PC-9 (cell line): ENCODE measurements around the gene CYB5D1. TPM values are rescaled to one million over a fixed set of nuclear protein-coding genes. Genes with fewer than 3 reads are reported as not detected.

ENCODE experiments used
- BruUV-seq: library from RNA; stranded (reverse); fragments of 400-500 nt; replicated peaks from 2 replicates; lab custom pipeline; 2021; lab: Mats Ljungman, UMichigan
- CTCF ChIA-PET: fragments of 300-600 bp; sonication (Branson Sonifier 250); formaldehyde crosslinking; loops from one replicate; lab custom pipeline; 2022; ENCODE audit warnings: antibody characterized with exemption; lab: Charles Lee
- POLR2A ChIA-PET: fragments of 300-600 bp; sonication (Branson Sonifier 250); formaldehyde crosslinking; loops from one replicate; lab custom pipeline; 2022; ENCODE audit warnings: antibody characterized with exemption; ENCODE audit not compliant: unreplicated experiment; lab: Charles Lee
- DNase-seq, 2 experiments: peaks; one replicate each; pipeline versions ENCODE4 v3.0.0 to v3.0.0-alpha.2; 2015 to 2022; ENCODE audit warnings: mixed read lengths in 1 of 2
- H2AFZ ChIP-seq: fragments of 200-600 bp; sonication (generic); 2 replicates; pipeline ENCODE4 v1.8.1; 2017; ENCODE audit warnings: antibody characterized with exemption
- H3F3A ChIP-seq: fragments of 200-600 bp; sonication (generic); 2 replicates; pipeline ENCODE4 v1.8.1; 2017; ENCODE audit warnings: antibody characterized with exemption, mild to moderate bottlenecking, low read depth; ENCODE audit not compliant: insufficient read depth
- H3K27ac ChIP-seq: fragments of 200-600 bp; sonication (generic); 2 replicates; pipeline ENCODE4 v1.6.1; 2016; ENCODE audit warnings: mixed run types
- H3K27me3 ChIP-seq: fragments of 200-600 bp; sonication (generic); 2 replicates; pipeline ENCODE4 v1.6.1; 2016; ENCODE audit warnings: low read depth, mixed run types; ENCODE audit not compliant: insufficient read depth
- H3K36me3 ChIP-seq: fragments of 200-600 bp; sonication (generic); 2 replicates; pipeline ENCODE4 v1.6.1; 2016; ENCODE audit warnings: low read depth, mixed run types
- H3K4me1 ChIP-seq: fragments of 200-600 bp; sonication (generic); replicated peaks from 2 replicates; pipeline ENCODE4 v1.6.1; 2016; ENCODE audit warnings: mixed run types; ENCODE audit not compliant: insufficient read depth
- H3K4me2 ChIP-seq: fragments of 200-600 bp; sonication (generic); 2 replicates; pipeline ENCODE4 v1.6.1; 2017; ENCODE audit warnings: mixed run types
- H3K4me3 ChIP-seq: fragments of 200-600 bp; sonication (generic); 2 replicates; pipeline ENCODE4 v1.6.1; 2016; ENCODE audit warnings: mixed run types
- H3K79me2 ChIP-seq: fragments of 200-600 bp; sonication (generic); 2 replicates; pipeline ENCODE4 v1.6.1; 2017; ENCODE audit warnings: low read depth, mixed run types
- H3K9me2 ChIP-seq: fragments of 200-600 bp; sonication (generic); 2 replicates; pipeline ENCODE4 v1.8.1; 2017; ENCODE audit warnings: mild to moderate bottlenecking; ENCODE audit not compliant: insufficient read depth
- H3K9me3 ChIP-seq: fragments of 200-600 bp; sonication (generic); 2 replicates; pipeline ENCODE4 v1.8.1; 2016; ENCODE audit warnings: low read depth; ENCODE audit not compliant: insufficient read depth
- H4K20me1 ChIP-seq: fragments of 200-600 bp; sonication (generic); 2 replicates; pipeline ENCODE4 v1.8.1; 2017; ENCODE audit not compliant: insufficient read depth
- EZH2 ChIP-seq: fragments of 200-600 bp; sonication (generic); IDR thresholded peaks from 2 replicates; pipeline ENCODE4 v1.8.0; 2017; ENCODE audit warnings: antibody characterized with exemption, low read depth
- intact Hi-C: fragments of 100-400 bp; cut with micrococcal nuclease; formaldehyde crosslinking; loops from one replicate; pipeline ENCODE4 v1.10.0; 2022; ENCODE audit not compliant: unreplicated experiment
- total RNA-seq: library from RNA; stranded (reverse); gene quantifications from 2 replicates; pipeline ENCODE4 v1.2.3, GENCODE V29; 2021
- TF ChIP-seq, protein P1 (sequence below): fragments of 200-600 bp; sonication (generic); conservative IDR thresholded peaks from 2 replicates; pipeline ENCODE4 v1.6.1; 2017; ENCODE audit warnings: mixed run types, antibody characterized with exemption, mild to moderate bottlenecking, moderate library complexity

CYB5D1 gene
- total RNA-seq, 1 experiment from 2014 or later, result 22.0 TPM

DNA sequence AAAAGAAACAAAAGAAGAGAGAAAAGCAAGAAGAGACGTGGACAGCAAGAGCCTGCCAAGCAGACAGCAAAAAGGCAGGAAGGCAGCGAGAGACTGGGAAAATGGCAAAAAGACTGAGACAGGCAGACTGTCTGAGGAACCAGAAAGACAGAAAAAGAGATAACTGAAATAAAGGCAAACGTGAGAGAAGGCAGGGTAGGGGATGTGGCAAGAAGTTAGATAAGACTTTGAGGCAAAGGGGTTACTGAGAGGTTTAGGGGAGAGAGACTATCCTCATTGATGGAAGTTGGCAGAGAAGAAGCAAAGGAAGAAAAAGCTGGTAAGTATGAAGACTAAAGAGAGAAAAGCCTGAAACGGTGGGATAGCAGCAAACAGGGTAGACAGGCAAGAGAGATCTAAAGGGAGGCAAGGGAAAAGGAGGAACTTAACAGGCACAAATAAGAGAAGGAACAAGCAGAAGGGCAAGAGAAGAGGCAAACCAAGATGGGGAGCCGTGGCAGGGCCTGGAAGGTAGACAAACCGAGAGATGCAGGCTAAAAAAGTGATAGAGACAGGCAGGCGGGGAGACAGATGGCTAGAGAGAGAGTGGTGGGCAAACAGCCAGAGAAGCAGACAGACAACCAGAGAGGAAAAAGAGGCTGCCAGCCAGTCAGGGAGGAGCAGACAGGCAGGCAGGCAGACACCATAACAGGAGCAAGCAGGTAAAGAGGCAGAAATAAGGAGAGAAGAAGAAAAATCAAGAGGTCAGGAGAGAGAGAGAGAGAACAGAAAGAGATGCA, 23.7 kb downstream of the CYB5D1 start:
- Histone ChIP-seq H3K79me2 (peaks cover 10% of the 10 kb centered on the region), H3K4me2 (no peak overlapping the region), H3K4me3 (no peak overlapping the region), H3K27me3 (no peaks in the 10 kb centered on the region), H3F3A (peaks cover 5% of the 10 kb centered on the region; the same call in 1 of the 2 replicates), H2AFZ (no peak overlapping the region), H3K4me1 (peaks cover 10% of the 10 kb centered on the region; the same call in 1 of the 2 replicates), H3K9me3 (no peaks in the 10 kb centered on the region), H4K20me1 (no peaks in the 10 kb centered on the region), H3K9me2 (no peaks in the 10 kb centered on the region), H3K36me3 (no peaks in the 10 kb centered on the region), H3K27ac (no peak overlapping the region)
- CTCF ChIA-PET, result no interaction called here
- BruUV-seq, result no TSS peak
- no peak for DNase-seq
- intact Hi-C loops, result loop anchor here (10.0 kb wide), 1 partner anchor 297 kb away; the partner anchor contains the start of gene MPDU1
- POLR2A ChIA-PET, result no interaction called here
- no peak for TF ChIP-seq EZH2
- TF ChIP-seq, protein P1, sequence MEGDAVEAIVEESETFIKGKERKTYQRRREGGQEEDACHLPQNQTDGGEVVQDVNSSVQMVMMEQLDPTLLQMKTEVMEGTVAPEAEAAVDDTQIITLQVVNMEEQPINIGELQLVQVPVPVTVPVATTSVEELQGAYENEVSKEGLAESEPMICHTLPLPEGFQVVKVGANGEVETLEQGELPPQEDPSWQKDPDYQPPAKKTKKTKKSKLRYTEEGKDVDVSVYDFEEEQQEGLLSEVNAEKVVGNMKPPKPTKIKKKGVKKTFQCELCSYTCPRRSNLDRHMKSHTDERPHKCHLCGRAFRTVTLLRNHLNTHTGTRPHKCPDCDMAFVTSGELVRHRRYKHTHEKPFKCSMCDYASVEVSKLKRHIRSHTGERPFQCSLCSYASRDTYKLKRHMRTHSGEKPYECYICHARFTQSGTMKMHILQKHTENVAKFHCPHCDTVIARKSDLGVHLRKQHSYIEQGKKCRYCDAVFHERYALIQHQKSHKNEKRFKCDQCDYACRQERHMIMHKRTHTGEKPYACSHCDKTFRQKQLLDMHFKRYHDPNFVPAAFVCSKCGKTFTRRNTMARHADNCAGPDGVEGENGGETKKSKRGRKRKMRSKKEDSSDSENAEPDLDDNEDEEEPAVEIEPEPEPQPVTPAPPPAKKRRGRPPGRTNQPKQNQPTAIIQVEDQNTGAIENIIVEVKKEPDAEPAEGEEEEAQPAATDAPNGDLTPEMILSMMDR, result no peak

- no TSS peak for BruUV-seq
- POLR2A ChIA-PET, result no interaction called here
- H3K4me2 ChIP-seq, result no peak overlapping the region
Measured at GRCh38 chr17:7882068-7882467, 24.3 kb downstream of the CYB5D1 start.

DNA sequence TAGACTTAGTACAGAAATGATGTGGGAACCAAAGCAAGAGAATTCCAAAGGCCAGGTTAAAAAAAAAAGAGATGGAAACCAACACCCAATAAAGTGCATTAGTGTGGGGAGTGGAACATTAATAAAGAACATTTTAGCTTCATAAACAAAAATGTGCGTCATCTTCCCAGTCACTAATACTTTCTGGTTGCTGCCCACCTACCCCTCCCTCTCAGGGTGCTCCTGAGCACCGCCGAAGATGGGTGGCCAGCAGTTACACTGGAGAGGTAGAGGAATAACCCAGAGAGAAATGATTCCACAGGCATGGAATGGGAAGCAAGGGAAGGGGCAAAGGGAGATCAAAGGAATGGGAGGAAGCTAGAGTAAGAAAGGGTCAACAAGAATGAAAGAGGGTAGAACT, 24.8 kb downstream of the CYB5D1 start:
- Histone ChIP-seq H3K4me1 (peaks cover 10% of the 10 kb centered on the region; the same call in 1 of the 2 replicates), H3K9me2 (no peaks in the 10 kb centered on the region), H3K27ac (no peak overlapping the region), H3K36me3 (no peaks in the 10 kb centered on the region), H2AFZ (no peak overlapping the region), H3K27me3 (no peaks in the 10 kb centered on the region), H4K20me1 (no peaks in the 10 kb centered on the region), H3K9me3 (no peaks in the 10 kb centered on the region), H3K4me3 (no peak overlapping the region), H3K4me2 (no peak overlapping the region), H3K79me2 (peaks cover 12% of the 10 kb centered on the region), H3F3A (peaks cover 12% of the 10 kb centered on the region; the same call in 1 of the 2 replicates)
- no peak for DNase-seq
- CTCF ChIA-PET, result interaction anchor here (0.7 kb wide), 1 partner anchor 107 kb away, joined by 4 read pairs; no protein-coding TSS in a partner anchor
- BruUV-seq, result no TSS peak
- TF ChIP-seq, protein P1, result no peak
- TF ChIP-seq EZH2, result no peak
- POLR2A ChIA-PET, result interaction anchor here (0.6 kb wide), 1 partner anchor 115 kb away, joined by 4 read pairs; no protein-coding TSS in a partner anchor
- intact Hi-C loops, result loop anchor here (10.0 kb wide), 1 partner anchor 298 kb away; the partner anchor contains the start of gene MPDU1

More at GRCh38 chr17:7882068-7882467, 24.3 kb downstream of the CYB5D1 start:
- Histone ChIP-seq H3K9me2 (no peaks in the 10 kb centered on the region), H2AFZ (no peak overlapping the region), H3K36me3 (no peaks in the 10 kb centered on the region), H4K20me1 (no peaks in the 10 kb centered on the region), H3F3A (peaks cover 10% of the 10 kb centered on the region; the same call in 1 of the 2 replicates), H3K9me3 (no peaks in the 10 kb centered on the region), H3K79me2 (peaks cover 12% of the 10 kb centered on the region), H3K4me1 (peaks cover 10% of the 10 kb centered on the region; the same call in 1 of the 2 replicates), H3K4me3 (no peak overlapping the region), H3K27ac (no peak overlapping the region), H3K27me3 (no peaks in the 10 kb centered on the region)
- no peak for DNase-seq
- CTCF ChIA-PET, result no interaction called here
- intact Hi-C loops, result loop anchor here (10.0 kb wide), 1 partner anchor 297 kb away; the partner anchor contains the start of gene MPDU1
- no peak for TF ChIP-seq EZH2
- TF ChIP-seq, protein P1, result no peak
